Stimulated activated CD4-positive, alpha-beta T cell treated with anti-CD3 and anti-CD28 coated beads, Interleukin-2, amount 100 ng/mL, for 4 hours (primary cell): ENCODE measurements around the gene FBLIM1.

Experiments
- DNase-seq: peaks from one replicate; pipeline ENCODE4 v3.0.0-alpha.2; 2020; ENCODE audit warnings: low read depth

Gene FBLIM1

GRCh38 chr1:15731735-15732685 lies 26.6 kb upstream of the FBLIM1 start:
- DNase-seq, result no peak

- DNase-seq, result no peak
Observed at GRCh38 chr1:15732686-15733081, 25.9 kb upstream of the FBLIM1 start.

- DNase-seq, result no peak
Observed at GRCh38 chr1:15733218-15733725, 25.3 kb upstream of the FBLIM1 start.

GRCh38 chr1:15733726-15734226 lies 24.8 kb upstream of the FBLIM1 start:
- no peak for DNase-seq

- DNase-seq, result no peak
Observed at GRCh38 chr1:15734296-15734695, 24.3 kb upstream of the FBLIM1 start.

- no peak for DNase-seq
Observed at GRCh38 chr1:15734901-15735300, 23.7 kb upstream of the FBLIM1 start.

GRCh38 chr1:15735304-15736037 lies 23.1 kb upstream of the FBLIM1 start:
- no peak for DNase-seq

- no peak for DNase-seq
Observed at GRCh38 chr1:15736038-15736891, 22.3 kb upstream of the FBLIM1 start, which contains the start of gene SLC25A34. SLC25A34 (plus strand) TSS chr1:15736258; CDS start chr1:15736486, 228 bp downstream.

- no peak for DNase-seq
Observed at GRCh38 chr1:15736892-15737261, 21.7 kb upstream of the FBLIM1 start.

GRCh38 chr1:15737324-15738319 lies 21.0 kb upstream of the FBLIM1 start:
- no peak for DNase-seq

GRCh38 chr1:15738416-15739113 lies 20.0 kb upstream of the FBLIM1 start:
- no peak for DNase-seq

- no peak for DNase-seq
Observed at GRCh38 chr1:15739259-15739658, 19.3 kb upstream of the FBLIM1 start.

- no peak for DNase-seq
Observed at GRCh38 chr1:15739745-15740144, 18.9 kb upstream of the FBLIM1 start.

GRCh38 chr1:15740924-15741850 lies 17.4 kb upstream of the FBLIM1 start:
- peak; percentile 47 for DNase-seq

GRCh38 chr1:15742339-15742801 lies 16.2 kb upstream of the FBLIM1 start, which contains the start of gene TMEM82:
TMEM82 (plus strand) TSS chr1:15742499; CDS start chr1:15742560, 61 bp downstream.
- DNase-seq, result no peak

GRCh38 chr1:15744122-15744679 lies 14.4 kb upstream of the FBLIM1 start:
- no peak for DNase-seq

GRCh38 chr1:15747378-15747777 lies 11.2 kb upstream of the FBLIM1 start:
- DNase-seq, result no peak

- DNase-seq, result no peak
Observed at GRCh38 chr1:15748264-15748663, 10.3 kb upstream of the FBLIM1 start.
